ENCODE results near the gene SLC39A13.
A peak's percentile ranks its signal among the peaks of the same experiment; 100 is the strongest.

Gene SLC39A13

GRCh38 chr11:47433157-47433556 lies 24.8 kb downstream of the SLC39A13 start:
- DNase-seq, result no peak

- DNase-seq, result peak; percentile 88
Measured at GRCh38 chr11:47434011-47434786, 25.8 kb downstream of the SLC39A13 start.

DNA sequence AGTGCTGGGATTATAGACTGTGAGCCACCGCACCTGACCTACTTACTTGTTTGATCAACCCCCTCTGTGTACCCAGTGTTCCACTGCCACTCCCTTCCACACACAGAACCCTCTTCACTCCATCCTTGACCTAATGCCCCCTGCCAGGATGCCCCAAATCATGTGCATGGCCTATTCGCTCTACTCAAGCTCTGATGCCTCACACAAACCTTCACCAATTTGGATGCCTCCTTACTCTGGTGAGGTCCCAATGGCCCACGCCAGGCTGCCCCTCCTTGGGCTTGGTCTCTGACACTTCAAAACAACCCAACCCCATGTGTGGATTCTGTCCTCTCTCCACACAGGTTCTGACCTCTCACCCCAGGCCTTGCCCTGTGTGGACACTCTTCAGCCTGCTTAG lies 27.3 kb downstream of the SLC39A13 start:
- no peak for DNase-seq

DNA sequence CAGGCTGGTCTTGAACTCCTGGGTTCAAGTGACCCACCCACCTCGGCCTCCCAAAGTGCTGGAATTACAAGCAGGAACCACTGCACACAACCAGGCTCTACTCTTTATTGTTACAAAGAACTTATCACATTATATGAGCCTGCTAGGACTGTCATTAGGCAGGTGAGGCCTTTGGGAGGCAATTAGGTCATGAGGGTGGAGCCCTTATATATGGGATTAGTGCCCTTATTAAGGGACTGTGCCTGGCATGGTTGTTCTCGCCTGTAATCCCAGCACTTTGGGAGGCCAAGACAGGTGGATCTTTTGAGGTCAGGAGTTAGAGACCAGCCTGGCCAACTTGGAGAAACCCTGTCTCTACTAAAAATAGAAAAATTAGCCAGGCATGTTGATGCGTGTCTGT lies 28.3 kb downstream of the SLC39A13 start:
- no peak for DNase-seq

GRCh38 chr11:47437218-47437745 lies 28.9 kb downstream of the SLC39A13 start:
- DNase-seq, result no peak

- peak; percentile 52 for DNase-seq
Measured at GRCh38 chr11:47437746-47438418, 29.5 kb downstream of the SLC39A13 start.

- no peak for DNase-seq
Measured at GRCh38 chr11:47438721-47439120, 30.3 kb downstream of the SLC39A13 start.

- no peak for DNase-seq
Measured at GRCh38 chr11:47440054-47440476, 31.7 kb downstream of the SLC39A13 start.

DNA sequence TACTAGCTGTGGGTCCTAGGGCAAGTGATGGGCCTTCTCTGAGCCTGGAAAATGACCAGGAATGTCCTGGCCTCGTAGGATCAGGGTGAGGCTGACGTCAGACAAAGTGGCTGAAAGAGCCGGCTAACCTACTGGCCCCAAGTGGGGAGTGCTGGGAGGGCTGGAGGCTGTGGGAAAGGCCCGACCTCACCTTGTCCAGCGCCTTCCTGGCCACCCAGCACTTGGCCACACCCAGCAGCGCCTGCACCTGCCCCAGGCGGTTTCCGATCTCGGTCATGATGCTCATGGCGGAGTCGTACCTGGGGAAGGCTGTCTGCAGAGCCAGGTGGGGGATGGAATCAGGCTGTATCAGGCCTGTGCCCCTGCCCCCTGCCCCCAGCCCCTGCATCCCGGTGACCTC lies 33.0 kb downstream of the SLC39A13 start:
- no peak for DNase-seq

DNA sequence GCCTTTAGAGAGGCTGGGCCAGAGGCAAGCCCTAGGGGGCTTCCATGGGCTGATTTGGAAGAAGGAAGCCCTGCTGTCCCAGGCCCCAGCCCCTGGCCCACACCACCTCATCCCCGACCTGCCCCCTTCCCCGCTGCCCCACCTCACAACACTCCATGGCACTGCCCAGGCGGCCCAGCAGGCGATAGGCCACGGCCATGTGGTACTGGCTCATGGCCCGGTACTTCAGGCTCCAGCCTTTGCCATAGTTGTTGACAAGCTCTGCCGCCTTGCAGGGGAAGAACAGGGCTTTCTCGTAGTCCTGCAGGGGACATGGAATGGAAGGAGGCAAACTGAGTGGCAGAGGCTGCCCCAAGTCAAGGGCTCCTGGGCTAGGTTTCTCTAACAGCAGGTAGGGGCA lies 34.1 kb downstream of the SLC39A13 start:
- DNase-seq, result no peak

GRCh38 chr11:47443028-47443700 lies 34.8 kb downstream of the SLC39A13 start:
- peak; percentile 21 for DNase-seq

GRCh38 chr11:47443817-47444216 lies 35.4 kb downstream of the SLC39A13 start:
- no peak for DNase-seq

GRCh38 chr11:47445840-47446239 lies 37.5 kb downstream of the SLC39A13 start:
- DNase-seq, result no peak

DNA sequence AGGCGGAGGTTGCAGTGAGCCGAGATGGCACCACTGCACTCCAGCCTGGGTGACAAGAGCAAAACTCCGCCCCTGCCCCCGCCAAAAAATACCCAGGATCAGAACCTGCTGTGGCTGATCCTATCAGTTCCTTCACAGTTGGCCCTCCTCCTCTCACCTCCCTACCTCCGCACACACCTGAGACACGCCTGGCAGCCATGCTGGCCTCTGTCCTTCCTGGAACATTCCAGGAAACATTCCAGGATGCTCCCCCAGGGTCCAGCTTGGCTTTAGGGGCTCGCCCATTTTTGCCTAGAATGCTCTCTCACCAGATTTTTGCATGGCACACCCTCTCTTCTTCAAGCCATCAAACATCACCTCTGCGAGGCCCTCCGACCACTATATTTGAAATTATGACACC lies 38.4 kb downstream of the SLC39A13 start:
- DNase-seq, result no peak

GRCh38 chr11:47447906-47448305 lies 39.5 kb downstream of the SLC39A13 start:
- no peak for DNase-seq

- no peak for DNase-seq
Measured at GRCh38 chr11:47448566-47449427, 40.4 kb downstream of the SLC39A13 start, which contains the start of gene RAPSN. RAPSN (minus strand) TSS chr11:47449136; CDS start chr11:47448964, 172 bp downstream.

- no peak for DNase-seq
Measured at GRCh38 chr11:47449541-47449940, 41.2 kb downstream of the SLC39A13 start.

DNA sequence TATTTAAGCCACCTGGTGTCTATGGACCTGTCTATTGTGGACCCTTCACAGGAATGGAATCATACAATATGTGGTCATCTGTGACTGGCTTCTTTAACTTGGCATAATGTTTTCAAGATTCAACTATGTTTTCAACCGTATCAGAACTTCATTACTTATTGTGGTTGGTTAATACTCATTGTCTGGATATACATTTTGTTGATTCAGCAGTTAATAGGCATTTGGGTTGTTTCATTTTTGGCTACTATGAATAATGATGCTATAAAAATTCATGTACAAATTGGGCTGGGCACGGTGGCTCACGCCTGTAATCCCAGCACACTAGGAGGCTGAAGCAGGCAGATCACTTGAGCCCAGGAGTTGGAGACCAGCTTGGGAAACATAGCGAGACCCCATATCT lies 43.0 kb downstream of the SLC39A13 start:
- DNase-seq, result no peak

DNA sequence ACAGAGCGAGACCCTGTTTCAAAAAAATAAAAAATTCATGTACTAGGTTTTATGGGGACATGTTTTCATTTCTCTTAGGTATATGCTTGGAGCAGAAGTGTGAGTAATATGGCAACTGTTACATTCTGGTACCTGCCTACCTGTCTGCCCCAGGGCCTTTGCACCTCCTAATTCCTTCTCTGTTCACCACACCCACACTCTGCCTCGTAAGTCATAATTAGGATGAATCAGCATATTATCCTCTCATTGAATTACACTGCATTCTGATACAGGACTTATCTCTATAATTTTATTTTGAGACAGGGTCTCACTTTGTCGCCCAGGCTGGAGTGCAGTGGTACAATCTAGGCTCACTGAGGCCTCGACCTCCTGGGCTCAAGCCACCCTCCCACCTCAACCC lies 43.6 kb downstream of the SLC39A13 start:
- DNase-seq, result no peak

GRCh38 chr11:47453365-47453764 lies 45.0 kb downstream of the SLC39A13 start:
- no peak for DNase-seq

DNA sequence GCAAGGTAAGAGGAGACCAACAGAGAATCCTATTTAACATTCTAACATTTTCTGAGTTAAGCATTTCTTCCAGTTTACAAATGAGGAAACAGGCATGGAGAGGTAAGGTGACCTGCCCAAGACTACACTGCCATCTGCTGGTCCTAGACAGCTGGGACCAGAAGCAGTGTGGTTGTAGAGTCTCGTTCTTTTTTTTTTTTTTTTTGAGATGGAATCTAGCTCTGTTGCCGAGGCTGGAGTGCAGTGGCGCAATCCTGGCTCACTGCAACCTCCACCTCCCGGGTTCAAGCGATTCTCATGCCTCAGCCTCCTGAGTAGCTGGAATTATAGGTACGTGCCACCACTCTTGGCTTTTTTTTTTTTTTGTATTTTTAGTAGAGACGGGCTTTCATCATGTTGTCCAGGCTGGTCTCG lies 45.9 kb downstream of the SLC39A13 start:
- DNase-seq, result peak; percentile 68

DNA sequence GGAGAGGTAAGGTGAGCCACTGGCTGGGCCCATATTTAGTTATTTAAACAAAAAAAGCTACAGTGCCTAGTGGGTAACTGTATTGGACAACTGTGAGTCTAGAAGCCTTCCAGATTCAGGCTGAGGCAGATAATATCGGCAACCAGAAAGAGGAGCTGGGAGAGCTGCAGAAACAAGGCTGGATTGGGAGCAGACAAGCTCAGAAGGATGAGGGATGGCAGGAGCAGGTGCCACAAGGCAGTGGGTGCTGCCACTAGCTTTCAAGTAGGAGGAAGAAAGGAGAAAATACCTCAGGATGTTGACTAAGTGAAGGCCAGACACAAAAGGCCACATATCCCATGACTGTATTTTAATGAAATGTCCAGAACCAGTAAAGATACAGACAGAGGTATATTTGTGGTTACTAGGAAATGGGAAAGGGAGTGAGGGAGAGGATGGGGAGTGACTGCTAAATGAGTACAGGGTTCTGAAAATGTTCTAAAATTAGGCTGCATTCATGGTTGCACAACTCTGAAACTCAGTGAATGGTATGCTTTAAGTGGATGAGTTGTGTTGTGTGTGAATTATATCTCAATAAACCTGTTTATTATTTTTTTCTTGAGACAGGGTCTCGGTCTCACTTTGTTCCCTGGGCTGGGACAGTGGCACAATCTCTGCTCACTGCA lies 52.3 kb downstream of the SLC39A13 start:
- no peak for DNase-seq

All from NCI-H446 treated with DMSO at 0.1 percent for 48 hours (cell line).